Measurements from ENCODE around the gene MPND.

- TF ChIP-seq CTCF (IDR thresholded peaks at IDR 0.05): no peak
- no peak for TF ChIP-seq POLR2A (IDR thresholded peaks at IDR 0.05)
Measured at GRCh38 chr19:4368128-4368820, 24.9 kb downstream of the MPND start.
